ENCODE results near the gene GJC1. TPM values are rescaled to one million over a fixed set of nuclear protein-coding genes. Genes with fewer than 3 reads are reported as not detected.

Gene GJC1
- total RNA-seq, 1 experiment from 2014 or later, result 119 TPM

DNA sequence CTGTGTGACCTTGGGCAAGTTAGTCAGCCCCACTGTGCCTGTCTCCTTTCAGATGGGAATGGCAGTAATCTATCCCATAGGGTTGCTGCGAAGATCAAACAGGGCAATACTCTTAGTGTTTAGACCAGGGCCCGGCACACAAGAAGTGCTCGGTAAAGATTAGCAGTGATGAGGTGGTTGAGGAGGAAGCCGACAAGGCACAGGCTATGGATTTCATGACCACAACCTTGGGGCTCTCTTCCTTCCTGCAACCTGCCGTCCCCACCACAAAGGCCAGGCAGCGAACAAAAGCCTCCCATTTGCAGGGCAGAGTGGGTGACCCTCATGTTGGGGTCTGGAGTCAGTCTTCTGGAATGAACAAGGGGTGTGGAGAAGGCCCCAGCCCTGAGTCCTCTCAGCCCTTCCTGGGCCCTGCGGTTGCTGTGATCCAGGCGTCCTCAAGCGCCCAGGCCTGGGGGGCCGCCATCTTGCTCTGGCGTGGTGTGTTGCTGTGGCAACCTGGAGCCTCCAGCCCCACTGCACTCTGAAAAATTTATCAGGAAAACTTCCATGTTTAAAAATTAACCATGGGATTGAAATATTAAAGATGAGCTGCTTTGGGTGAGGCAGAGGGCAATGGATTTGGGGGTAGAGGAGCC lies 61.5 kb downstream of the GJC1 start:
- no peak overlapping the region for H3K56ac ChIP-seq (ENCODE audit: insufficient read length, low read depth, low read length)
- no peak overlapping the region for H2AK5ac ChIP-seq (ENCODE audit: insufficient read length, low read length)
- no peak overlapping the region for H2BK5ac ChIP-seq (ENCODE audit: insufficient read length, low read length)
- H3K23me2 ChIP-seq (ENCODE audit: insufficient read length, low read depth, low read length, poor library complexity, severe bottlenecking), result no peaks in the 10 kb centered on the region
- H3K27ac ChIP-seq (ENCODE audit: insufficient read length, low read depth, low read length), result no peak overlapping the region
- no peaks in the 10 kb centered on the region for H3K9me3 ChIP-seq (ENCODE audit: control insufficient read depth, low read depth, low read length)
- no peaks in the 10 kb centered on the region for H3K4me1 ChIP-seq (ENCODE audit: insufficient read depth, low read length)
- H3K4me2 ChIP-seq (ENCODE audit: insufficient read depth, insufficient read length, low read length), result no peak overlapping the region
- H3K79me1 ChIP-seq (ENCODE audit: insufficient read depth, low read depth, low read length, poor library complexity, severe bottlenecking), result no peaks in the 10 kb centered on the region
- H3K9ac ChIP-seq (ENCODE audit: extremely low read depth, insufficient read length, low read length), result no peak overlapping the region
- H4K20me1 ChIP-seq (ENCODE audit: control insufficient read depth, insufficient read depth, insufficient read length), result no peaks in the 10 kb centered on the region
- Mint-ChIP-seq H3K27me3 (ENCODE audit: low read depth) (peaks cover 30% of the 10 kb centered on the region), H3K36me3 (ENCODE audit: insufficient read depth in 1 of 3, low read depth in 3 of 3) (no peaks in the 10 kb centered on the region), H3K4me1 (peaks cover 15 to 20% of the 10 kb centered on the region in 2 experiments), H3K4me3 (no peak overlapping the region), H3K27ac (no peak overlapping the region), H3K9me3 (no peaks in the 10 kb centered on the region)
- no peak overlapping the region for H2AFZ ChIP-seq (ENCODE audit: low read length)
- no peak for TF ChIP-seq CTCF (conservative IDR thresholded peaks at IDR 0.05)
- no peak overlapping the region for H3K14ac ChIP-seq (ENCODE audit: insufficient read depth, low read length)
- no peaks in the 10 kb centered on the region for H3K79me2 ChIP-seq (ENCODE audit: insufficient read depth, low read length)
- H3K27me3 ChIP-seq (ENCODE audit: insufficient read depth, low read length), result no peaks in the 10 kb centered on the region
- H3K4ac ChIP-seq (ENCODE audit: low read depth, low read length), result no peak overlapping the region
- DNase-seq, result no peak
- H4K91ac ChIP-seq (ENCODE audit: insufficient read length, low read depth, low read length), result no peak overlapping the region
- no peak overlapping the region for H2BK20ac ChIP-seq (ENCODE audit: low read depth, low read length, poor library complexity, severe bottlenecking)
- H3T11ph ChIP-seq (ENCODE audit: low read length), result no peak overlapping the region
- no peak overlapping the region for H2BK15ac ChIP-seq (ENCODE audit: low read depth, low read length)
- no CpG with 5 or more reads among the region's 11 CpGs for WGBS (ENCODE audit: extremely low coverage, insufficient read length, low lambda C conversion rate)
- H3K18ac ChIP-seq (ENCODE audit: insufficient read length, low read depth, low read length), result no peak overlapping the region
- no peak overlapping the region for H4K5ac ChIP-seq (ENCODE audit: insufficient read length, low read depth, low read length)
- H2BK12ac ChIP-seq (ENCODE audit: insufficient read length, low read depth, low read length), result no peak overlapping the region
- H4K8ac ChIP-seq (replicated peaks; ENCODE audit: insufficient read length, low read depth, low read length), result no peak overlapping the region
- no peak overlapping the region for H2BK120ac ChIP-seq (ENCODE audit: low read depth, low read length, poor library complexity, severe bottlenecking)
- no peak overlapping the region for H3K23ac ChIP-seq (ENCODE audit: insufficient read length, low read depth, low read length)
